GM18505 (cell line): ENCODE measurements around the gene KRTAP12-3.
"Not testable (repeated sequence)": the region's sequence is repeated elsewhere in the genome, so short reads cannot be mapped to it uniquely, and the experiment has no call there.

Experiments used
- ATAC-seq: cut with Tn5 transposase; IDR thresholded peaks from one replicate; pipeline ENCODE4 v1.9.1; 2021; ENCODE audit not compliant: unreplicated experiment
- POLR2A ChIP-seq: IDR thresholded peaks from 4 replicates; pipeline ENCODE4 v1.6.1; 2011; ENCODE audit warnings: borderline replicate concordance; ENCODE audit not compliant: insufficient read depth, insufficient read length; ENCODE audit errors: extremely low read depth

The KRTAP12-3 gene

DNA sequence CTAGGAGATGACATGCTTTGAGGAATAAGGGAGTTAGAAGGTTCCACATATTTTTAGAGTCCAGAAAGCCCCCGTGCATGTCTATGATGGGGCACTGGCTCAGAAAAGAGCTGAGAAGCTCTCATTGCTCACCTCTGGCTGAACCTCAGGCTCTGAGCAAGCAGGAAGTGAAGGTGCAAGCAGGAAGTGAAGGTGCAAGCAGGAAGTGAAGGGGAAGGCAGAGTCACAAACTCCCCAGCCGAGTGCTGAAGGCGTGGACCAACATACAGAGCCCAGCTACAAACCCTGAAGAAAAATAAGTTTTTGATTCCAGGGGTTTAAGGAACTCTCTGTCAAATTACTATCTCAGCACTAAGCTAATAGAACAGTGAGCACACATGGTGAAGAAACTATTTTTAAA lies 38.8 kb upstream of the KRTAP12-3 start:
- TF ChIP-seq POLR2A, result no peak
- no peak for ATAC-seq

DNA sequence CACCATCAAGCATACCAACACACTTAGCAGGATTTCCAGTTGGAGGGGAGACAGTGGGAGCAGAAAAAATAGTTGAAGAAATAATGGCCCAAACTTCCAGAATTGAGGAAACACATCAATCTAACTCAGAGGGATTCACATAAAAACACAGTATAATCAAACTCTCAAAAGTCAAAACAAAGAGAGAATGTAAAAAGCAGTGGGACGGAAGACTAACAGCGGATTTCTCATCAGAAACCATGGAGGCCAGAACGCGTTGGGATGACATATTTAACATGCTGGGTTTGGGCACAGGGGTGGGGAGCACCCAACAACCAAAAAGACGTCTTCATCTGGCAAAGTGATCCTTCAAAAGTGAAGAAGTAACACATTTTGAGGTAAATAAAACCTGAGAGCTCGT lies 37.8 kb upstream of the KRTAP12-3 start:
- no peak for ATAC-seq
- no peak for TF ChIP-seq POLR2A

DNA sequence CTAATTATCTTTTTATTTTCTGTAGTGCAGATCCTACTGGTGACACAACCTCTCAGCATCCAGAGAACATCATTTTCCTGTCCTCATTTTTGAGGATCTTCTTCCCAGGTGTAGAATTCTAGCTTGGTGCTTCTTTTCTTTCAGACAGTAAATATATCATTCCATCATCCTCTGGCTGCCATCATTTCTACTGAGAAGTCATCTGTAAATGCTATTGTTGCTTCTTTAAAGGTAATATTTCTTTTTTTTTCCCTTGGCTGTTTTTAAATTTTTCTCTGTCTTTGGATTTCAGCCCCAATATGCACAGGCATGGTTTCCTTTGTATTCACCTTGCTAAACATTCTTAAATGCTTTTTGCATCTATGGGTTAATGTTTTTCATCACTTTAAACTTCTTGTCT lies 34.2 kb upstream of the KRTAP12-3 start:
- ATAC-seq, result no peak
- no peak for TF ChIP-seq POLR2A

DNA sequence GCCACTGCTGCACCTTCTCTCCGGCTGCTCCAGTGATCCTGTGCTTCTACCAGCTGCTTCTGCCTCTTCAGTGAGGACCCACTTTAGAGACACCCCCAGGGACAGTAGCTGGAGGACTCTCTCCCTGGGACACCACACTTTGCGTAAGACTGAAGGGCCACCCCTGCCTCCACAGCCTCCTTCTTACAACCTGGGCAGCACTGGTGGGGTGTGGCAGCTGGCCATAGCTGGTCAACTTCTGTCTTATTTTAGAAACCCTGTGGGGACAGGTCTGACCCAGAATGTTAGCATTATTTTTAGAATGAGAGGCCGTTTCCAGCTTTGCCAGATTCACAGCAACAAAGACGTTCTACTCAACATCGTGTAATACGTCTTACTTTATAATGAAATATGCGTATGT lies 32.0 kb upstream of the KRTAP12-3 start:
- no peak for TF ChIP-seq POLR2A
- no peak for ATAC-seq

DNA sequence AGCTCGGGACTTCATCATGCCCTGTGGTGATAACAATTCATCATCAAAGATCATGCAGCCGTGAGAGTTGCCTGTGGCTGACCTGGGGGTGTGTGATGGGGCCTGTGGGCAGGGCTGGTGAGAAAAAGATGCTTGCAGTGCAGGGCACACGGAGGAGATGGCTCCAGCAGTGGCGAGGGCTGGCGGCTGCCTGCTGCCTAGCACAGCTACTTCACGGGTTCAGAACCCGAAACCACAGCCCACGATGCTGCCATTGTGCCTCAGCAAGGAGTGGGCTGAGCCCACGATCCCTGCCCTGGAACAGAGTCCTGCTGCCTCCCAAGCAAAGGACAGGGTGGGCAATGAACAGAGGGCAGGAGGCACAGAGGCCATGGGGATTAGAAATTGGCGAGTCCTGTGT lies 31.5 kb upstream of the KRTAP12-3 start:
- TF ChIP-seq POLR2A, result no peak
- ATAC-seq, result no peak

DNA sequence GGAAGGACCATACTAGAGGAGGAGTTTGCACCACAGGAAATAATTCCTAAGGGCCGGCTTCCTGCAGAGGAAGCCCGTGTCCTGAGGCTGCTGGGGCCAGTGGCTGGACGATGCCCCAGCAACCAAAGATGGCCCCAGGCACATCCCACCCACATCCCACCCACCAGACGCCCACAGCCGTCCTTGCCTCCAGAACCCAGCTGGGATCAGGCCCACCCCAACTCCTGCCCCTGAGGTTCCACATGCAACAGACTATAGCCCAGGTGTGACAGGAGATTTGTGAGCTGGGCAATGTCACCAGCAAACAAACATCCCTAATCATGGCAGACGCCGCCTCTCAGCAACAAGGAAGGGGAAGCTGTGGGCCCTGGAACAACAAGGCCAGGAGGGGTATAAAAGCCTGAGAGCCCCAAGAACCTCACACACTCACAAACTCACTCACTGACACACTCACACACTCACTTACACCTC lies 31.0 kb upstream of the KRTAP12-3 start, which contains the start of gene KRTAP10-9:
Gene KRTAP10-9 (plus strand): TSS at position 421 of the 471 bp plus-strand sequence. CDS start 79 bp downstream, outside the sequence.
- no peak for TF ChIP-seq POLR2A
- no peak for ATAC-seq

DNA sequence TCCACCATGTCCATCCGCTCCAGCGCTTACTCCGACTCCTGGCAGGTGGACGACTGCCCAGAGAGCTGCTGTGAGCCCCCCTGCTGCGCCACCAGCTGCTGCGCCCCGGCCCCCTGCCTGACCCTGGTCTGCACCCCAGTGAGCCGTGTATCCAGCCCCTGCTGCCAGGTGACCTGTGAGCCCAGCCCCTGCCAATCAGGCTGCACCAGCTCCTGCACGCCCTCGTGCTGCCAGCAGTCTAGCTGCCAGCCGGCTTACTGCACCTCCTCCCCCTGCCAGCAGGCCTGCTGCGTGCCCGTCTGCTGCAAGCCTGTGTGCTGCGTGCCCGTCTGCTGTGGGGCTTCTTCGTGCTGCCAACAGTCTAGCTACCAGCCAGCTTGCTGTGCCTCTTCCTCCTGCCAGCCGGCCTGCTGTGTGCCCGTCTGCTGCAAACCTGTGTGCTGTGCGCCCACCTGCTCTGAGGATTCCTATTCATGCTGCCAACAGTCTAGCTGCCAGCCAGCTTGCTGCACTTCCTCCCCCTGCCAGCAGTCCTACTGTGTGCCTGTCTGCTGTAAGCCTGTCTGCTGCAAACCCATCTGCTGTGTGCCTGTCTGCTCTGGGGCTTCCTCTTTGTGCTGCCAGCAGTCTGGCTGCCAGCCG lies 30.4 kb upstream of the KRTAP12-3 start:
- not testable (repeated sequence) for ATAC-seq

DNA sequence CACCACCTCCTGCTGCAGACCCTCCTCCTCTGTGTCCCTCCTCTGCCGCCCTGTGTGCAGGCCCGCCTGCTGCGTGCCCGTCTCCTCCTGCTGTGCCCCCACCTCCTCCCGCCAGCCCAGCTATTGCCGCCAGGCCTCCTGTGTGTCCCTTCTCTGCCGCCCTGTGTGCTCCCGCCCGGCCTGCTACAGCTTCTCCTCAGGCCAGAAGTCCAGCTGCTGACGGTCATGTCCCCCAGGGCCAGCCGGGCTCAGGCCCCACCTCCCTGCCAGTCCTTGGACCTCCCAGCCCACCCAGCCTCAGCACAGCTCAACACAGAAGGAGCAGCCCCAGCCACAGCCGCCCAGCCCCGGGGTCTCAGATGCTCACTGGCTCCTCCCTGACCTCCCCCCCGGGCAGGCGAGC lies 29.9 kb upstream of the KRTAP12-3 start:
- ATAC-seq, result not testable (repeated sequence)

DNA sequence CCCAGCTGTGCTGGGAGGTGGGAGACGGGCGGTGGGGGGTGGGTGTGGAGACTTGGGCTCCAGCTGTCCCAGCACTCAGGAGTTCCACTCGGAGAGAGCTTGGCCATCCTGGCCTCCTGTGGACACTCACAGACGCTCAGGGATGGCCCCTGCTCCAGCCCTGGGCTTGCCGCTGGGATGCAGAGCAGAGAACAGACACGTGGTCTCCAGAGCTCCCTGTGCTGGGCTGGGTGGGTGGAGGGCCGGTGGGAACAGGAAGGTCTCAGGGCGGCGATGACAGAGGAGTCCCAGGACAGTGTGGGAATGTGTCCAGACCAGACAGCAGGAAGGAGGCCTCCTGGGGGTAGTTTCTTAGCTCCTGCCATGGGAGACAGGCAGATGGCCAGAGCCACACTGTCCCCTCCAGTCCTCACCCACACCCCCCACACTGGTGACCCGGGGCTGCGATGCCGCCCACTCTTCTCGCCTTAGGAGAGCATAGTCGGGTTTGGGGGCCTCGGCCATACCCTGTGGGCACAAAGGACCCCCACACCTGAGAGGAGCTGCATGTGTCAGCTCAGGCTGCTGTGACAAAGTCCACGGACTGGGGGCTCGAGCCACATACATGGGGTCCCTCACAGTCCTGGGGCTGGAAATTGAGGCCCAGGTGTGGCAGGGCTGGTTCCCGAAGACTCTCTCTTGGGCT lies 28.9 kb upstream of the KRTAP12-3 start:
- no peak for TF ChIP-seq POLR2A
- no peak for ATAC-seq

DNA sequence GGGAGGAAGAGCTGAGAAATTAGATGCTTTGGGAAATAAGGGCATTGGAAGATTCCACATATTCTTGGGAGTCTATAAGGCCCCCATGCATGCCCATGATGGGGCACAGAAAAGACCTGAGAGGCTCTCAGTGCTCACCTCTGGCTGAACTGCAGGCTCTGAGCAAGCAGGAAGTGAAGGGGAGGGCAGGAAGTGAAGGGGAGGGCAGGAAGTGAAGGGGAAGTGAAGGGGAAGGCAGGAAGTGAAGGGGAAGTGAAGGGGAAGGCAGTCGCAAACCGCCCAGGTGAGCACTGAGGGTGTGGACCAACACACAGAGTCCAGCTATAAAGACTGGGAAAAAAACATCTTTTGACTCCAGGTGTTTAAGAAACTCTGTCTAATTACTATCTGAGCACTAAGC lies 27.3 kb upstream of the KRTAP12-3 start:
- ATAC-seq, result no peak
- TF ChIP-seq POLR2A, result no peak

DNA sequence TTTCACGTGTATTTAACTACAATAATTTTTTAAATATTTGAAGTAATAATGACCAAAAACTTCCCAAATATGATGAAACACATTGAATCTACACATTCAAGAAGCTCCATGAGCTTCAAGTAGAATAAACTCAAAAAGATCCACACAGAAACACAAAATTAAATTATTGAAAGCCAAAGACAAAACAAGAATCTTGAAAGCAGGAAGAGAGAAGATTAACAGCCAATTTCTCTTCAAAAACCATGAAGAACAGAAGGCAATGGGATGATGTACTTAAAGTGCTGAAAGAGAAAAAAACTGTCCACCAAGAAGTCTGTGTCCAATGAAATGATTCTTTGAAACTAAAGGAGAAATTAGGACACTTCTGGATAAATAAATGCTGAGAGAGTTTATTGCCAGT lies 25.7 kb upstream of the KRTAP12-3 start:
- TF ChIP-seq POLR2A, result no peak
- no peak for ATAC-seq

DNA sequence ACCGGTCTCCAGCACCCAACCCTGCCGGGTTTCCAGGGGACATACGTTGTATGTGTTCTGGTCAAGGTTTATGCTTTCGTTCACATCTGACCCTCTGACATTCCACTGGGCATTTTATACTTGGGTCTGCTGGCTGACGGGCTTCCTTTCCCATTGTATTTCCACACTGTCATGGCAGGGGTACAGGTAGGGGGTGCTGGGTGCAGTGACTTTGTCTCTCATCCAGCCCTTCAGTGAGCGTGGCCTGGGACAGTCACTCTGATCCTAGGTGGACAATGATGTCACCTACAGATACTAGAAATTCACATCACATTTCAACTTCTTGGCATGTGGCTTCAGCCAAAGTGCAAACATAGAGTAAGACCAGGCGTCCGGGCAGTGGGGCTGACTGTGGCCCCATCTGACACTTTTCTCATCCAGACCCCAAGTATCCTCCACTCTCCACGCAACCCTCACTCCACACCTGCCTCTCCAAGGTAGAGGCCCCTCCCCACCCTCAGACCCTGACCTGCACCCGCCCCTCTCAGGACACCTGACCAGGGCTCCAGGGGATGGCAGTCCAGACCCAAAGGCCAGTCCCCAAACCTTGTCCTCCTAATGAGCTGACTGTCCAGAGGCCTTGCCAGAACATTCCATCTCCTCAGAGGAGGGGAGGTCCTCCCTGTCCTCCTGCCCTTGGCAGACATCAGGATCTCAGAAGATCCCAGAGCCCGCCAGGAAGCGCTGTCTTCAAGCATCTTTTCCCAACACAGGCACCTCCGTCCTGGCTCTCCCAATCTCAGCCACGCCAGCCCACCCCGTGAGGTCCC lies 21.3 kb upstream of the KRTAP12-3 start:
- ATAC-seq, result no peak
- no peak for TF ChIP-seq POLR2A

DNA sequence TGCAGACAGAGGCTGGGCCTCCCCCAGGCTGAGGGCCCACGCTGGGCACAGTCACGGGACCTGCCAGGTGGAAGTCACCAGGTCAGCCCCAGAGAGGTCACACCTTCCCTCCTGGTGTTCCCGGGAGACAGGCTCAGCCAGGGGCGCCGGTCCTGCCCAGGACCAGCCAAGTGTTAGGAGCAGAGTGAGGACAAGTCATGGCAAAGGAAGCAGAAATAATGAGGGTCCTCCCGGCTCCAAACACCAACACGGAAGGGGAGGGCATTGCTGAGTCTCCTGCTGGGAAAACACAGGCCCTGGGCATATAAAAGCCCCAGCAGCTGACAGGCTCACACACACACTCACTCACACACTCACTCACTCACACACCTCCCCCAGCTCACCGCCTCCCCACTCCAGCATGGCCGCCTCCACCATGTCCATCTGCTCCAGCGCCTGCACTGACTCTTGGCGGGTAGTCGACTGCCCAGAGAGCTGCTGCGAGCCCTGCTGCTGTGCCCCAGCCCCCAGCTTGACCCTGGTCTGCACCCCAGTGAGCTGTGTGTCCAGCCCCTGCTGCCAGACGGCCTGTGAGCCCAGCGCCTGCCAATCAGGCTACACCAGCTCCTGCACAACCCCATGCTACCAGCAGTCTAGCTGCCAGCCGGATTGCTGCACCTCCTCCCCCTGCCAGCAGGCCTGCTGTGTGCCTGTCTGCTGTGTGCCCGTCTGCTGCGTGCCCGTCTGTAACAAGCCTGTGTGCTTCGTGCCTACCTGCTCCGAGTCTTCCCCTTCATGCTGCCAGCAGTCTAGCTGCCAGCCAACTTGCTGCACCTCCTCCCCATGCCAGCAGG lies 20.5 kb upstream of the KRTAP12-3 start, which contains the start of gene KRTAP10-10:
Gene KRTAP10-10 (plus strand): TSS at position 339 of the 833 bp plus-strand sequence. CDS start 62 bp downstream, at position 401.
- no peak for TF ChIP-seq POLR2A
- no peak for ATAC-seq

DNA sequence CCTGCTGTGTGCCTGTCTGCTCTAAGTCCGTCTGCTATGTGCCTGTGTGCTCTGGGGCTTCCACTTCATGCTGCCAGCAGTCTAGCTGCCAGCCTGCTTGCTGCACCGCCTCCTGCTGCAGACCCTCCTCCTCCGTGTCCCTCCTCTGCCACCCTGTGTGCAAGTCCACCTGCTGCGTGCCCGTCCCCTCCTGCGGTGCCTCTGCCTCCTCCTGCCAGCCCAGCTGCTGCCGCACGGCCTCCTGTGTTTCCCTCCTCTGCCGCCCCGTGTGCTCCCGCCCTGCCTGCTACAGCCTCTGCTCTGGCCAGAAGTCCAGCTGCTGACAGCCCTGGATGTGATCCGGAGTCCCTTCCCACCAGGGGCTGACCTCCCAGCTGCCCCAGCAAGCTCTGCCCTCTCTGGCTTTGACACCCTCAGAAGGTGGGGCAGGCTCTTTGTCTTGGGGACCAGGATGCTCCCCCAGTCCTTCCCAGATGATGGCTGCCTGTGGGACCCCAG lies 19.8 kb upstream of the KRTAP12-3 start:
- ATAC-seq, result not testable (repeated sequence)

DNA sequence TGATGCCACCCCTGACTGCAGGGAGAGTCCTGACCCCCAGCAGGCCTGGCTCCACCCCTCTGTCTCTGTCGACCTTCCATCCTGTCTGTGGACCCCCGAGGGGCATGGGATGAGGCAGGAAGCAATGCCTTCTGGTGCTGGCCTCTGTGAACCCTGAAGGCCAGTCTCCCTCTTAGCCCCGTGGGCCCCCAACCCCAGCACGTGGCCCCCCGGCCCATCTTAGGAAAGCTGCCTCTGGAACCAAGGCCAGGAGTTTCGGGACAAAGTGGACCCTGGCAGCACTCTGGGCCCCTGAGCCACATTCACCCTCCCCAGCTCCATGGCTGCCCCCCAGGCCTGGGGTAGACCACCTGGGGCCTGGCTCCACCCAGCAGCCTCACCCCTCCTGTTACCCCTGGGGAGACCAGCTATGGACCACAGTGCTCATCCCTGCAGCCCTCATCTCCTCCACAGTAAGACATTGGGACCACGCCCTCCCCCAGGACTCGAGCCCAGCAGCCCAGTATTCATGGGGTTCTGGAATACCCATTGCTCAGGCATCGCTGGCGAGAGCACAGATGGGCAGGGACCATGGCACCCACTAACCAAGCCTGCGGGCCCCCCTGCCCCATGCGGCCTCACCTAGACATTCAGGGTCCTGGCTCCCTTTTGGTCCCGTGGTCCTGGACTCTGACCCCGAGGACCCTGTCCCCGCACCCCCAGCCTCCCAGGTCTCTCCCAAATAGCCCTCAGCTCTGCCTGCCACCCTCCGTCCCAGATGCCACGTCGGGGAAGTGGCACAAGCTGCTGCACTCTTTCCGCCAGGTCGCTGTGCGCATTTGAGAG lies 19.0 kb upstream of the KRTAP12-3 start:
- not testable (repeated sequence) for ATAC-seq
